Head of caudate nucleus (tissue), 42 donors: Measurements from ENCODE around the gene ROPN1L.
A peak's percentile ranks its signal among the peaks of the same experiment; 100 is the strongest.
"Not testable (repeated sequence)": the region's sequence is repeated elsewhere in the genome, so short reads cannot be mapped to it uniquely, and the experiment has no call there.

ENCODE experiments used
- DNase-seq, 42 donors: peaks; one replicate each; pipeline versions ENCODE4 v3.0.0 to v3.0.0-alpha.2; 2020 to 2021; ENCODE audit warnings: mixed read lengths in 7 of 42
- intact Hi-C: fragments of 100-400 bp; cut with DNase I; formaldehyde crosslinking; loops from one replicate; pipeline ENCODE4 v1.15.0; 2022

Gene ROPN1L

DNA sequence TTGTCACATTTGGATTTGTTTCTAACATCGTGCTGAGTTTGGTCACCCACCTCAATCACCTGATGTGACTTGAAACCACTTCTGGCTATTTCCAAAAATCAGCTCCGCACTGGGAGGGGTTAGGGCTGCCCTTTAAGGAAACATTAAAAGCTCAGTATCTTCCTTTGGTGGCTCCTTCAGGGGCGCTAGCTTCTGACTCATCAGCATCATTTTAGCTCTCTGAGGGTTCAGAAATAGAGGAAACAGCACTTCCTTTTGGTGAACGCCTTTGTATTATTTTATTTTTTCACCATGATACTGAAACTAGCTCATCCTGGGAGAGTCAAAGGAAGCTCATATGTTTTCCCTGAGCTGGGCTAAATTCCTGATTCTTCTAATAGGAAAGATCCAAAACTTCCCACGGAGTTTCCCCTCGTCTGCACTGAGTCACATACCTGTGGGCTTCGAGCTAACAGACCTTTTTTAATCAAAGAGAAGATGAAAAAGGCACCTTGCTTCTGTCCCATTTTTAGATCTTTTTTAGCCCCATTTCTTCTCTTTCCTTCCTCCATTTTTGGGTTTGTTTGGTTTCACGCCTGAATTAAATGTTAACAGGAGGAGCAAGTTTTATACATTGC, 48.2 kb downstream of the ROPN1L start:
- intact Hi-C loops = no loop called here
- DNase-seq = peak in 15 of 42 donors; percentile 3 to 57 (median 24)

- intact Hi-C loops = no loop called here
- DNase-seq = no peak
Measured at GRCh38 chr5:10490927-10491672, 49.4 kb downstream of the ROPN1L start.

DNA sequence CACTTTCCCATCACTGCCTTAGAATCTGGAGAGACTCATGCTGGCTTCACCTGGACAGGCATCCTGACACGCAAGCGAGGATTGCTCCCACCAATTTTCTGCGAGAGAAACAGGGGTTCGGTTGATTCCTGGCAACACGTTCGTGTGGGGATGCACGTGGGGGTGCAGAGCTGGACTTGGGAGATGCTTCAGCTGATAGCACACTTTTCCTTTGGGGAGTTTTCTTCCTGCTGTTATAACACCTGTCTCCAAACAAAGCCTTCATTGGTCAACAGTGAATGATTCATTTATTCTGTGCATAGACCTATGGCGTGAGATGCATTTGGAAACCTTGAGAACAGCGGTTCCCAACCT, 50.0 kb downstream of the ROPN1L start:
- intact Hi-C loops = no loop called here
- no peak for DNase-seq

GRCh38 chr5:10493884-10494283, 52.2 kb downstream of the ROPN1L start:
- no peak for DNase-seq
- intact Hi-C loops = no loop called here

DNA sequence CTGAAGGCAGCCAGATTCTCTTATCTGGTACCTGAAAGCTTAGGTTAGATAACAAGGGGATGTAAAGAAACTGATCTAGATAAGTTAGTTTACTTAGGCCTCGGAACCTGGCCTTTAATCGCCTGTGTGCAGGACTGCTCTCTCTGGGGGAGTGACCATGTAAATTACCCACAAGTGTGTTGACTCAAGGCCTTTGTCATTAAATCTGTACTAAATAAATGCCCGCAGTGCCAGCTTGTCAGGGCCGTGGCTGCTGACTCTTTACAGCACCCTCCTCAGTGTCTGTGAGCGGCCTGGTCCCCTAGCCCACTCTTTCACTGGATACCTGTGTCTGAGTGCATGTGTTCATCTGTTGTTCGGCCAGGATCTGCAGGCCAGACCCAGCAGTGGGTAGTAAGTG, 52.8 kb downstream of the ROPN1L start:
- DNase-seq, intact Hi-C loops: not testable (repeated sequence)

- intact Hi-C loops = no loop called here
- no peak for DNase-seq
Measured at GRCh38 chr5:10497554-10497953, 55.9 kb downstream of the ROPN1L start.

- intact Hi-C loops = no loop called here
- DNase-seq = no peak
Measured at GRCh38 chr5:10498350-10498749, 56.7 kb downstream of the ROPN1L start.

- intact Hi-C loops = no loop called here
- DNase-seq = no peak
Measured at GRCh38 chr5:10499066-10499465, 57.4 kb downstream of the ROPN1L start.

DNA sequence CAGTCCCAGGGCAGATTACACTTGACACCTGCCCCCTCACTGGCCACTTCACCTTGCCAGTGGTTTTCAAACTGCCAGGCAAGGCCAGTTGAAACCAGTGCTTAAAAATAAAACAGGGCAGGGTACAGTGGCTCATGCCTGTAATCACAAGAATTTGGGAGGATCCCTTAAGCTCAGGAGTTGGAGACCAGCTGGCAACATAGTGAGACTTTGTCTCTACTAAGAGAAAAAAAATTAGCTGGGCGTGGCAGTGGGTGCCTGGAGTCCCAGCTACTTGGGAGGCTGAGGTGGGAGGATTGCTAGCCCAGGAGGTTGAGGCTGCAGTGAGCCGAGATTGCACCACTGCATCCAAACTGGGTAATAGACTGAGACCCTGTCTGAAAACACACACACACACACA, 58.1 kb downstream of the ROPN1L start:
- intact Hi-C loops = no loop called here
- no peak for DNase-seq

GRCh38 chr5:10500669-10501068, 59.0 kb downstream of the ROPN1L start:
- intact Hi-C loops = no loop called here

DNA sequence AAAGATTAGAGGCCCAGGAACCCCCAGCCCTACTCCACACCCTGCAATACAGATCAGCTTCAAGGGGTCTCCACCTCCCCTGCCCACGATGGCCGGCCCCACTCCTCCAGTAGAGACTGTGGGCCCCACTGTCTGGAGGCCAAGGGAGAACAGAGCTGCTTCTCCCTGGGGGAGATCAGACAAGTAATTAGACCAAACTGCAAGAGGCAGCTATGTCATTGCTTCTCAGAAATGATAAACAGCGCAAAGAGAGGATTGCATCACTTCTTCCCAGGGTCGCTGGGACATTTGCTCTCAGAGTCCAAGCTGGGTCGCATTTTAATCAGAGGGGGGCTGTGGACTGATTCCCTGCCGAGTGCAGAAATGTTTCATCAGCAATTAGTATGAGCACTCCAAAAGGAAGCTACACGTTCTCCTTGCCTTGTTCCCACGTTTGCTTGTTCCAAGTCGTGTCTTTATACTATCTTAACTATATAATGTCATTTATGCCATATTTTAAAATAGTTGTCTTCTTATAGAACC, 59.9 kb downstream of the ROPN1L start:
- intact Hi-C loops = no loop called here
- no peak for DNase-seq

More at GRCh38 chr5:10500669-10501068, 59.0 kb downstream of the ROPN1L start:
- DNase-seq = no peak

DNA sequence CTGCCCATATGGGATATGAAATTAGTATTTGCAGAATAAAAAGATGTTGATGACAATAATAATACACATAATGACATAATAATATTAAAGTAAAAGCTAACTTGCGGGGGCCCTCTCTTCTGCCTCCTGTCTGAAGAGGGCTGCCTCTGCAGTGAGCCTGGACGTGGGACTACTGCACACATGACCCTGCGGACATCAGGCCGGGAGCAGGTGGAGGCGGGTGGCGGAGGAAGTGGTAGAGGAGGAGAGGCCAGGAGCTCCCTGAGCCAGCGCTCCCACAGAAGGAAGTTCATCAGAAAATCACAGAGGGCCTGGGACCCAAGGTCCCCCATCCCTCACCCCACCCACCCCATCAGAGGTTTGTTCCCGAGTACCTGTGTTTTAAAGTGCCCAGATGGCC, 60.5 kb downstream of the ROPN1L start:
- no peak for DNase-seq
- intact Hi-C loops = no loop called here

GRCh38 chr5:10502578-10502977, 60.9 kb downstream of the ROPN1L start:
- no peak for DNase-seq
- intact Hi-C loops = no loop called here

- intact Hi-C loops = no loop called here
Measured at GRCh38 chr5:10503321-10503720, 61.6 kb downstream of the ROPN1L start.

DNA sequence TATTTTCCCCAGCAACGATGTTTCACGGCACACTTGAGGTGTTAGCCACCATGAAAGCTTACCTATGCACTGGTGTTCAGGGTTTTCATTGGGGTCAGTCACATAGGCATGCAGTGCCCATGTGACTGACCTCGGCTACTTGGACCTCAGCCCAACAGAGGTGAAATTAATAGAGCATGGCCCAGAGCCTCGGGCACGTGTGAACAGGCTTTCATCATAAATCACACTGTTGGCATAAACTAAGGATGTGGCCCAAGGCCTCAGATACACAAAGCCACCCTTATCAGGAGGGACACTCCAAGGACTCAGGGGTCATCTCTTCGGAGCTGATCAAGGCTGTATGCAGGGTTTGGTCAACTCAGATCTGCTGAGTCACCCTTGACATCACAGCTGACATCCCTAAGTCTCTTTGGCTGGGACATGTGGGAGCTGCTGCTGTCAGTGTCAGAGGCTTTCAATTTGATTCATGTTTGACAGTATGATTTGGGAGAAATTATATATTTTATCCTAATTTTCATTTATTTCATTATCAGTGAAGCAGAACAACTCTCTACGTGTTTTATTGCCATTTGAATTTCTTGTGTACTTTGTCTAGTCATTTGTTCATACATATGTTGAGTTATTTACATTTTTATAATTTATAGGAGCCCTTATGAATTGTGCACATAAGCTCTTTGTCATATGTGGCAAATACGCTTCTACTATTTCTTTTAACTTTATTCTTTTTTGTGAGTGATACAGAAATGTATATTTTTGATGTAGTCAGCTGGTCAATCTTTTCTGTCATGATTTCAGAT, 62.5 kb downstream of the ROPN1L start:
- intact Hi-C loops = no loop called here
- DNase-seq = no peak

More at GRCh38 chr5:10503321-10503720, 61.6 kb downstream of the ROPN1L start:
- DNase-seq = no peak

DNA sequence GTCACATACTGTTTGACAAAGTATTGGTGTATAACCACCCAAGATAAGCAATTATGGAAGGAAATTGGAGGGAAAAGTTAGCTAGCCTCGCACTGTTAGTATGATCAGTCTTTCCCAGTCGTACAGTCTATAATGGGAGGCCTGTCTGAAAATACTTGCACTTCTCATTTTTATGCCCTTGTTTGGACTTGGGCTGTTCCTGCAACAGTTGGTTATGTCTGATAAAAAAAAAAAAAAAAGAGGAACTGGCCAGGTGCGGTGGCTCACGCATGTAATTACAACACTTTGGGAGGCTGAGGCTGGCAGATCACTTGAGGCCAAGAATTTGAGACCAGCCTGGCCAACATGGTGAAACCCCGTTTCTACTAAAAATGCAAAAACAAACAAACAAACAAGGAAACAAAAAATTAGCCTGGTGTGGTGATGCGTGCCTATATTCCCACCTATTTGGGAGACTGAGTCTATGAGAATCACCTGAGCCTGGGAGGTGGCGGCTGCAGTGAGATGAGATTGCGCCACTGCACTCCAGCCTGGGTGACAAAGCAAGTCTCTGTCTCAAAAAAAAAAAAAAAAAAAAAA, 63.9 kb downstream of the ROPN1L start:
- intact Hi-C loops = no loop called here
- DNase-seq = no peak

DNA sequence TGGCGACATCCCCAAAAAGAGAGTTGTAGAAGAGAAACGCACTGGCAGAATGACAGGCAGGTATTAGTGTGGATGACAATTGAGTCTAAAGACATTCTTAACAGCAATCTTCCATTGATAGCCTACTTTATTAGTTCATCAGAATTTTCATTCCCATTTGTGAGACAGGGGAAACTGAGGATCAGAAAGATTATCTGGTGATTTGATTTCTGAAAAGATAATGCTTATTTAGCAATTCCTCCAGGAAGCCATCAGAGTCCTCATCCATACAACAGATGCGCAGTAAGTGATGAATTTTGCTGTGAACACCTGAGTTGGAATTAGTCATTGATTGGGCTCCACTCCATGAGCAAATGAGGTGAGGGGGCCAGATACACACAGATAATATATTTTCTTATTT, 64.9 kb downstream of the ROPN1L start:
- intact Hi-C loops = no loop called here

DNA sequence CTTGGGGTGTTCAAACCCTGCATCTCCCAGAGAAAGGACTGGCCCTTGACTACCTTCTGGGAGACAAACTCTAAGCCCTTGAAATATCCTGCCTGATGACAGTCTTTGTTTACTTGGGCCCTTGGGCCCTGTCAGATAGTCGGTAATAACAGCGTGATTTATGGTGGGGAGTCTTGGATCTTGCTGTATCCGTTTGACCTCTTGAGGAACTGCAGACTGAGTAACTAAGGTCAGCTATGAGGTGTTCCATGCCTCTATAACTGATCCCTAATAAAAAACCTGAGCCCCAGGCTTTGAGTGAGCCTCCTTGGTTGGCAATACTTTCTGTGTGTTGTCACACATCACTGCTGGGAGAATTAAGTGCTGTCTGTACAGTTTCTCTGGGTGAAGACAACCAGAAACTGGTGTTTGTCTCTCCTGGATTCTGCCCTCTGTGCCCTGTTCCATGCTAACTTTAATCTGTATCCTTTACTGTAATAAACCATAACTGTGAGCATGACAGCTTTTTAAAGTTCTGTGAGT, 66.0 kb downstream of the ROPN1L start:
- DNase-seq = no peak
- intact Hi-C loops = no loop called here

More for the DNA sequence above, 64.9 kb downstream of the ROPN1L start:
- no peak for DNase-seq

DNA sequence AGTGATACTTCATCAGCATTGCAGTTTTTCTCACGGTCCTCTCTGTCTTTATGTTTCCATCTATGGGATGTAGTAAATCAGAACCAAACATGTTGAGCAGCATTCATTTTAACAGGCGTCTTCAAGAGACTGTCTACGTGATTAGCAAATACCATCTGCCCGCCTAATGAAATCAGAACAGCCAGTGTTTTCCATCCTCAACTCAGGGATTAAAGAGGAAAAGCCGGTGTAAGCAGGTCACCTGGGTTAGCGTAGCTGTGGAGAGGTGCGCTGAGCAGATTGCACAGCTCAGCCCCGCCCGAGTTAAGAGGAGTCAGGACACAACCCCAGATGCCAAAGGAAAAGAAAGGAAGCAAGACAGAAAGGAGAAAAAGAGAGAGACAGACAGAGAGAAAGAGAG, 67.9 kb downstream of the ROPN1L start:
- intact Hi-C loops = no loop called here

More for the DNA sequence above, 67.9 kb downstream of the ROPN1L start:
- DNase-seq = no peak
